Sigmoid colon (tissue), 4 donors: ENCODE data around the gene KCNA1.

ENCODE experiments used
- CTCF ChIP-seq, 4 experiments: fragments of 450-650 bp in 3 of 4; fragments of 200-600 bp in 1 of 4; IDR thresholded peaks; one replicate each; pipeline ENCODE4 v1.5.1; 2016 to 2019; ENCODE audit warnings: antibody characterized with exemption in 4 of 4, mild to moderate bottlenecking in 3 of 4, moderate library complexity in 2 of 4
- POLR2AphosphoS5 ChIP-seq, 4 donors: sonication (generic); formaldehyde crosslinking; IDR thresholded peaks; one replicate each; pipeline ENCODE4 v1.6.1; 2017; ENCODE audit warnings: antibody characterized with exemption in 4 of 4

GRCh38 chr12:4947253-4947652, 37.5 kb downstream of the KCNA1 start:
- TF ChIP-seq POLR2AphosphoS5 (IDR thresholded peaks at IDR 0.05) (no peak), CTCF (IDR thresholded peaks at IDR 0.05) (no peak)
